ENCODE results near the gene PRDX4. TPM values are rescaled to one million over a fixed set of nuclear protein-coding genes. Genes with fewer than 3 reads are reported as not detected.
"Not testable (repeated sequence)": the region's sequence is repeated elsewhere in the genome, so short reads cannot be mapped to it uniquely, and the experiment has no call there.

PRDX4 gene
- polyA plus RNA-seq, 1 donor (not counting 4 experiments of a cell fraction or from before 2014, with no cell fraction given), result 101 TPM

DNA sequence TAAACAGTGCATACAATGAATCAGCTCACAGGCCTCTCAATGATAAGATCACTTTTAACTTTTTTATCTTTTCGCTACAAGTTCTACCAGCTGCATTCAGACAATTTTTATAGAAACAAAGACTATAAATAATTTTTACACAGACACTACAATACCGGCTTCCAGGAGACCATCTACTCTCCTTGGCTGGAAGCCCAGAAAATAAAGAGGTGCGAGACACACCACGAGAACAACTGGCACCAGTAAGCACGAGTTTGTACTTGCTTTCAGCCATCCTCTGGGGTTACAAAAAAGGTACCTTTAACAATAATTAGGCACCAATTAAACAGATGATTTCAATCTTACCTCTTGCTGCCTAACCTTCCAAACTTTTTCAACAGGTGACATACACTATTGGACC, 11.2 kb upstream of the PRDX4 start:
- Histone ChIP-seq H3K36me3 (ENCODE audit: control insufficient read depth in 2 of 2, extremely low read depth in 1 of 2, insufficient read depth in 2 of 2, low read length in 2 of 2) (no peaks in the 10 kb centered on the region), H3K27me3 (ENCODE audit: control insufficient read depth, extremely low read depth, insufficient read depth, low read length) (no peaks in the 10 kb centered on the region), H3K27ac (ENCODE audit: control insufficient read depth, insufficient read depth, low read length) (no peak overlapping the region), H3K9me3 (ENCODE audit: control insufficient read depth, low read depth, low read length) (no peaks in the 10 kb centered on the region), H3K9me1 (ENCODE audit: control insufficient read depth, extremely low read depth, insufficient read depth, low read length) (no peaks in the 10 kb centered on the region), H3K4me1 (ENCODE audit: control insufficient read depth, extremely low read depth, insufficient read depth, low read length) (peaks cover 6% of the 10 kb centered on the region), H2AFZ (ENCODE audit: control insufficient read depth, low read length) (no peak overlapping the region), H3K4me3 (ENCODE audit: control insufficient read depth in 2 of 3, extremely low read depth in 1 of 3, insufficient read depth in 2 of 3, low read depth in 1 of 3, low read length in 3 of 3) (no peak overlapping the region), H3K79me2 (ENCODE audit: control insufficient read depth, insufficient read depth, low read length) (no peaks in the 10 kb centered on the region), H4K20me1 (ENCODE audit: control insufficient read depth, extremely low read depth, insufficient read depth, low read length) (no peaks in the 10 kb centered on the region), H3K9ac (ENCODE audit: control insufficient read depth, extremely low read depth, insufficient read depth, low read length) (no peak overlapping the region), H3K4me2 (ENCODE audit: control insufficient read depth, extremely low read depth, insufficient read depth, low read depth, low read length) (peak overlapping the region; percentile 12)
- TF ChIP-seq, protein P1, sequence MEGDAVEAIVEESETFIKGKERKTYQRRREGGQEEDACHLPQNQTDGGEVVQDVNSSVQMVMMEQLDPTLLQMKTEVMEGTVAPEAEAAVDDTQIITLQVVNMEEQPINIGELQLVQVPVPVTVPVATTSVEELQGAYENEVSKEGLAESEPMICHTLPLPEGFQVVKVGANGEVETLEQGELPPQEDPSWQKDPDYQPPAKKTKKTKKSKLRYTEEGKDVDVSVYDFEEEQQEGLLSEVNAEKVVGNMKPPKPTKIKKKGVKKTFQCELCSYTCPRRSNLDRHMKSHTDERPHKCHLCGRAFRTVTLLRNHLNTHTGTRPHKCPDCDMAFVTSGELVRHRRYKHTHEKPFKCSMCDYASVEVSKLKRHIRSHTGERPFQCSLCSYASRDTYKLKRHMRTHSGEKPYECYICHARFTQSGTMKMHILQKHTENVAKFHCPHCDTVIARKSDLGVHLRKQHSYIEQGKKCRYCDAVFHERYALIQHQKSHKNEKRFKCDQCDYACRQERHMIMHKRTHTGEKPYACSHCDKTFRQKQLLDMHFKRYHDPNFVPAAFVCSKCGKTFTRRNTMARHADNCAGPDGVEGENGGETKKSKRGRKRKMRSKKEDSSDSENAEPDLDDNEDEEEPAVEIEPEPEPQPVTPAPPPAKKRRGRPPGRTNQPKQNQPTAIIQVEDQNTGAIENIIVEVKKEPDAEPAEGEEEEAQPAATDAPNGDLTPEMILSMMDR (optimal IDR thresholded peaks at IDR 0.05 in 1 of 3, IDR thresholded peaks at IDR 0.05 in 1 of 3, conservative IDR thresholded peaks at IDR 0.05 in 1 of 3; ENCODE audit: extremely low read depth in 1 of 3, insufficient read depth in 2 of 3, low read length in 3 of 3), result no peak
- TF ChIP-seq EZH2 (IDR thresholded peaks at IDR 0.05; ENCODE audit: low read length), result no peak
- DNase-seq (ENCODE audit: low read depth, low spot score) (no peak), FAIRE-seq (no peak)
- dilution Hi-C loops (cut with MboI; ENCODE audit: extremely low pct_ligation_motif_present, low sequenced_read_pairs), result no loop called here

DNA sequence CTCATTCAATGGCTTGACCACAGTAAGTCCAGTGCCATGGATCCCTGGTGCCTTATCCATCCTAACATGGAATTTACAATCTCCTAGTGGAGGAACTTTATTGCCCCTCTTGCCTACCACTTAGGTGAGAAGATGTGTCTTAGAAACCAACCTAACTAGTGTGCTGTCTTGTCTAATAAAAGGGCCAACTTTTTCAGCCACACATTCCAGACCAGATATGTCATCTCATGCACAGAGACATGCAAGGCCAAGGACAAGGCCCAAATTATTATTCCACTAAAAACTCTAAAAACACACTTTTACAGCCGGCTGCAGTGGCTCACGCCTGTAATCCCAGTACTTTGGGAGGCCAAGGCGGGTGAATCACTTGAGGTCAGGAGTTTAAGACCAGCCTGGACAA, 10.6 kb upstream of the PRDX4 start:
- Histone ChIP-seq H3K27me3 (ENCODE audit: control insufficient read depth, extremely low read depth, insufficient read depth, low read length) (no peaks in the 10 kb centered on the region), H3K4me1 (ENCODE audit: control insufficient read depth, extremely low read depth, insufficient read depth, low read length) (peaks cover 6% of the 10 kb centered on the region), H3K27ac (ENCODE audit: control insufficient read depth, insufficient read depth, low read length) (no peak overlapping the region), H3K79me2 (ENCODE audit: control insufficient read depth, insufficient read depth, low read length) (no peaks in the 10 kb centered on the region), H3K9ac (ENCODE audit: control insufficient read depth, extremely low read depth, insufficient read depth, low read length) (no peak overlapping the region), H3K4me3 (ENCODE audit: control insufficient read depth in 2 of 3, extremely low read depth in 1 of 3, insufficient read depth in 2 of 3, low read depth in 1 of 3, low read length in 3 of 3) (no peak overlapping the region), H3K9me1 (ENCODE audit: control insufficient read depth, extremely low read depth, insufficient read depth, low read length) (no peaks in the 10 kb centered on the region), H3K36me3 (ENCODE audit: control insufficient read depth in 2 of 2, extremely low read depth in 1 of 2, insufficient read depth in 2 of 2, low read length in 2 of 2) (no peaks in the 10 kb centered on the region), H3K4me2 (ENCODE audit: control insufficient read depth, extremely low read depth, insufficient read depth, low read depth, low read length) (peak overlapping the region; percentile 12), H2AFZ (ENCODE audit: control insufficient read depth, low read length) (no peak overlapping the region), H3K9me3 (ENCODE audit: control insufficient read depth, low read depth, low read length) (no peaks in the 10 kb centered on the region), H4K20me1 (ENCODE audit: control insufficient read depth, extremely low read depth, insufficient read depth, low read length) (no peaks in the 10 kb centered on the region)
- DNase-seq (ENCODE audit: low read depth, low spot score) (no peak), FAIRE-seq (no peak)
- dilution Hi-C loops (cut with MboI; ENCODE audit: extremely low pct_ligation_motif_present, low sequenced_read_pairs), result no loop called here
- TF ChIP-seq EZH2 (IDR thresholded peaks at IDR 0.05; ENCODE audit: low read length), result no peak

DNA sequence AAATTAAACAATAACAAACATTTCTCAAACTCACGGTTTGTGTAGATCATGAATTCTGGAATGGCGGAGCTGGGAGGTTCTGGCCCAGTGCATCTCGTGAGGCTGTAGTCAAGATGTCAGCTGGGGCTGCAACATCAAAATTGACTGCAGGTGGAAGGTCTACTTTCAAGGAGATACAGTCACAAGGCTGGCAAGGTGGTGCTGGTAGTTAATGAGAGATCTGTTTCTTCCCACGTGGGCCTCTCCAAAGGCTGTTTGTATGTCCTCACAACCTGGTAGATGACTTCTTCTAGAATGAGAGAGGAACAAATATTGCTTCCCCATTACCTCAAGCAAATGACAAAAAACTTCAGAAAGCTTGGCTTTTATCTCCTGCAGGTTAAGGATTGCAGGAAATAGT, 8.0 kb upstream of the PRDX4 start:
- no peaks in the 10 kb centered on the region for H3K9me1 ChIP-seq (ENCODE audit: control insufficient read depth, extremely low read depth, insufficient read depth, low read length)
- H3K27me3 ChIP-seq (ENCODE audit: control insufficient read depth, extremely low read depth, insufficient read depth, low read length), result no peaks in the 10 kb centered on the region
- no peak overlapping the region for H3K9ac ChIP-seq (ENCODE audit: control insufficient read depth, extremely low read depth, insufficient read depth, low read length)
- DNase-seq (ENCODE audit: low read depth, low spot score) (no peak), FAIRE-seq (no peak)
- H3K27ac ChIP-seq (ENCODE audit: control insufficient read depth, insufficient read depth, low read length), result no peak overlapping the region
- dilution Hi-C loops (cut with MboI; ENCODE audit: extremely low pct_ligation_motif_present, low sequenced_read_pairs), result no loop called here
- peaks cover 6% of the 10 kb centered on the region for H3K4me1 ChIP-seq (ENCODE audit: control insufficient read depth, extremely low read depth, insufficient read depth, low read length)
- no peaks in the 10 kb centered on the region for H4K20me1 ChIP-seq (ENCODE audit: control insufficient read depth, extremely low read depth, insufficient read depth, low read length)
- no peaks in the 10 kb centered on the region for H3K9me3 ChIP-seq (ENCODE audit: control insufficient read depth, low read depth, low read length)
- TF ChIP-seq, protein P1 (optimal IDR thresholded peaks at IDR 0.05 in 1 of 3, IDR thresholded peaks at IDR 0.05 in 1 of 3, conservative IDR thresholded peaks at IDR 0.05 in 1 of 3; ENCODE audit: extremely low read depth in 1 of 3, insufficient read depth in 2 of 3, low read length in 3 of 3), result no peak
- no peak for TF ChIP-seq EZH2 (IDR thresholded peaks at IDR 0.05; ENCODE audit: low read length)
- H2AFZ ChIP-seq (ENCODE audit: control insufficient read depth, low read length), result no peak overlapping the region
- no peak overlapping the region for H3K4me2 ChIP-seq (ENCODE audit: control insufficient read depth, extremely low read depth, insufficient read depth, low read depth, low read length)
- H3K4me3 ChIP-seq (ENCODE audit: control insufficient read depth in 2 of 3, extremely low read depth in 1 of 3, insufficient read depth in 2 of 3, low read depth in 1 of 3, low read length in 3 of 3), result no peak overlapping the region
- H3K36me3 ChIP-seq (ENCODE audit: control insufficient read depth in 2 of 2, extremely low read depth in 1 of 2, insufficient read depth in 2 of 2, low read length in 2 of 2), result no peaks in the 10 kb centered on the region
- H3K79me2 ChIP-seq (ENCODE audit: control insufficient read depth, insufficient read depth, low read length), result no peaks in the 10 kb centered on the region

DNA sequence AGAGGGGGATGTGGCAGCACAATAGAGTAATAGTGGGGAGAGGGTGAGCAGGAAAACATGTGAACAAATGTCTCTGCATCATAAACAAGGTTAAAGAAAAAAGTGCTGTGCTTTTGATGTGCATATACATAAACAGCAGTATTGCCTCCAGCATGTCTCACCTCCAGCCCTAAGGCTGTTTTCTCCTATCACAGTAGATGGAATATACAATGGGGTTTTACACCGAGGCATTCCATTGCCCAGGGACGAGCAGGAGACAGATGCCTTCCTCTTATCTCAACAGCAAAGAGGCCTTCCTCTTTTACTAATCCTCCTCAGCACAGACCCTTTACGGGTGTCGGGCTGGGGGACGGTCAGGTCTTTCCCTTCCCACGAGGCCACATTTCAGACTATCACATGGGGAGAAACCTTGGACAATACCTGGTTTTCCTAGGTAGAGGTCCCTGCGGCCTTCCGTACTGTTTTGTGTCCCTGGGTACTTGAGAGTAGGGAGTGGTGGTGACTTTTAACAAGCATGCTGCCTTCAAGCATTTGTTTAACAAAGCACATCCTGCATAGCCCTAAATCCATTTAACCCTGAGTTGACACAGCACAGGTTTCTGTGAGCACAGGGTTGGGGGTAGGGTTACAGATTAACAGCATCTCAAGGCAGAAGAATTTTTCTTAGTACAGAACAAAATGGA, 7.1 kb upstream of the PRDX4 start:
- H3K36me3 ChIP-seq (ENCODE audit: control insufficient read depth in 2 of 2, extremely low read depth in 1 of 2, insufficient read depth in 2 of 2, low read length in 2 of 2); H3K27ac ChIP-seq (ENCODE audit: control insufficient read depth, insufficient read depth, low read length); H2AFZ ChIP-seq (ENCODE audit: control insufficient read depth, low read length); H3K79me2 ChIP-seq (ENCODE audit: control insufficient read depth, insufficient read depth, low read length); H3K9me3 ChIP-seq (ENCODE audit: control insufficient read depth, low read depth, low read length); dilution Hi-C loops (cut with MboI; ENCODE audit: extremely low pct_ligation_motif_present, low sequenced_read_pairs); H3K9me1 ChIP-seq (ENCODE audit: control insufficient read depth, extremely low read depth, insufficient read depth, low read length); H3K4me3 ChIP-seq (ENCODE audit: control insufficient read depth in 2 of 3, extremely low read depth in 1 of 3, insufficient read depth in 2 of 3, low read depth in 1 of 3, low read length in 3 of 3); FAIRE-seq; H3K4me1 ChIP-seq (ENCODE audit: control insufficient read depth, extremely low read depth, insufficient read depth, low read length); H3K27me3 ChIP-seq (ENCODE audit: control insufficient read depth, extremely low read depth, insufficient read depth, low read length); DNase-seq (ENCODE audit: low read depth, low spot score); H4K20me1 ChIP-seq (ENCODE audit: control insufficient read depth, extremely low read depth, insufficient read depth, low read length); H3K9ac ChIP-seq (ENCODE audit: control insufficient read depth, extremely low read depth, insufficient read depth, low read length); H3K4me2 ChIP-seq (ENCODE audit: control insufficient read depth, extremely low read depth, insufficient read depth, low read depth, low read length): not testable (repeated sequence)

All from keratinocyte (primary cell).